Glomerular visceral epithelial cell (primary cell): ENCODE data around the gene CCDC81.
A peak's percentile ranks its signal among the peaks of the same experiment; 100 is the strongest.
"Not testable (repeated sequence)": the region's sequence is repeated elsewhere in the genome, so short reads cannot be mapped to it uniquely, and the experiment has no call there.

Experiments
- DNase-seq: peaks from one replicate; pipeline ENCODE4 v3.0.0-alpha.2; 2016; ENCODE audit errors: extremely low spot score

Gene CCDC81

GRCh38 chr11:86386746-86387145 lies 12.1 kb downstream of the CCDC81 start:
- no peak for DNase-seq

GRCh38 chr11:86388198-86388597 lies 13.5 kb downstream of the CCDC81 start:
- no peak for DNase-seq

- no peak for DNase-seq
Measured at GRCh38 chr11:86390487-86390886, 15.8 kb downstream of the CCDC81 start.

GRCh38 chr11:86395061-86395551 lies 20.4 kb downstream of the CCDC81 start:
- DNase-seq, result no peak

GRCh38 chr11:86396396-86396795 lies 21.7 kb downstream of the CCDC81 start:
- DNase-seq, result no peak

- DNase-seq, result no peak
Measured at GRCh38 chr11:86397351-86397750, 22.7 kb downstream of the CCDC81 start.

- DNase-seq, result no peak
Measured at GRCh38 chr11:86398106-86398505, 23.4 kb downstream of the CCDC81 start.

GRCh38 chr11:86403458-86403857 lies 28.8 kb downstream of the CCDC81 start:
- DNase-seq, result no peak

- no peak for DNase-seq
Measured at GRCh38 chr11:86408845-86409244, 34.2 kb downstream of the CCDC81 start.

GRCh38 chr11:86414032-86414431 lies 39.3 kb downstream of the CCDC81 start:
- DNase-seq, result no peak

GRCh38 chr11:86415026-86415425 lies 40.3 kb downstream of the CCDC81 start:
- DNase-seq, result no peak

GRCh38 chr11:86416494-86416893 lies 41.8 kb downstream of the CCDC81 start:
- DNase-seq, result no peak

GRCh38 chr11:86416951-86417350 lies 42.3 kb downstream of the CCDC81 start:
- DNase-seq, result not testable (repeated sequence)

GRCh38 chr11:86418106-86418505 lies 43.4 kb downstream of the CCDC81 start:
- no peak for DNase-seq

GRCh38 chr11:86418513-86418912 lies 43.8 kb downstream of the CCDC81 start:
- no peak for DNase-seq

GRCh38 chr11:86418917-86419316 lies 44.2 kb downstream of the CCDC81 start:
- DNase-seq, result peak; percentile 11

GRCh38 chr11:86421946-86422345 lies 47.3 kb downstream of the CCDC81 start:
- DNase-seq, result no peak

- no peak for DNase-seq
Measured at GRCh38 chr11:86422371-86422770, 47.7 kb downstream of the CCDC81 start.

- not testable (repeated sequence) for DNase-seq
Measured at GRCh38 chr11:86423488-86423887, 48.8 kb downstream of the CCDC81 start.

GRCh38 chr11:86427441-86427840 lies 52.8 kb downstream of the CCDC81 start:
- no peak for DNase-seq

GRCh38 chr11:86431258-86431657 lies 56.6 kb downstream of the CCDC81 start:
- DNase-seq, result no peak

- DNase-seq, result not testable (repeated sequence)
Measured at GRCh38 chr11:86433361-86434095, 58.8 kb downstream of the CCDC81 start.

GRCh38 chr11:86435711-86436110 lies 61.0 kb downstream of the CCDC81 start:
- no peak for DNase-seq

GRCh38 chr11:86438685-86439084 lies 64.0 kb downstream of the CCDC81 start:
- peak; percentile 46 for DNase-seq
